ENCODE measurements around the gene DMRTB1. TPM values are rescaled to one million over a fixed set of nuclear protein-coding genes. Genes with fewer than 3 reads are reported as not detected.
A peak's percentile ranks its signal among the peaks of the same experiment; 100 is the strongest.

DMRTB1 gene
- total and polyA plus RNA-seq, 9 of the 15 experiments (the other 6 are each of a cell fraction or from before 2014, with no cell fraction given), result 0.06 to 0.35 (median 0.13) TPM; not detected in 3

GRCh38 chr1:53470155-53470554 is 11.0 kb downstream of the DMRTB1 start (continued):
- TF ChIP-seq AFF4 (CRISPR knock-in tag; IDR thresholded peaks at IDR 0.05) (no peak), JUN (IDR thresholded peaks at IDR 0.05; ENCODE audit: borderline replicate concordance, low read depth, low read length) (0 out of 2 replicates have a peak, but pooled peaks have one; percentile 14), JUN (CRISPR knock-in tag; IDR thresholded peaks at IDR 0.05; ENCODE audit: borderline replicate concordance) (no peak), NCOR1 (IDR thresholded peaks at IDR 0.05) (no peak), RB1 (IDR thresholded peaks at IDR 0.05; ENCODE audit: low read depth) (peak; percentile 79)

- in situ Hi-C loops (cut with MboI) (no loop called here), intact Hi-C loops (cut with micrococcal nuclease) (no loop called here)
- Histone ChIP-seq H3K9me3 (replicated peaks; ENCODE audit: control insufficient read depth, insufficient read depth, low read depth, low read length) (no peaks in the 10 kb centered on the region), H3K27me3 (ENCODE audit: control insufficient read depth in 2 of 2, insufficient read depth in 2 of 2, low read length in 2 of 2) (peaks cover 19 to 60% of the 10 kb centered on the region in 2 experiments; a peak in 4 of 5 replicates), H3K79me2 (ENCODE audit: control insufficient read depth, insufficient read depth, low read length) (no peaks in the 10 kb centered on the region), H3K4me3 (no peak overlapping the region), H3K9ac (ENCODE audit: insufficient read depth in 1 of 2, low read depth in 2 of 2, low read length in 2 of 2) (no peak overlapping the region), H3K36me3 (ENCODE audit: control insufficient read depth, insufficient read depth, low read length) (no peaks in the 10 kb centered on the region), H3K9me1 (ENCODE audit: control insufficient read depth, insufficient read depth, low read length) (no peaks in the 10 kb centered on the region), H4K20me1 (replicated peaks; ENCODE audit: control insufficient read depth, insufficient read depth, low read length) (no peaks in the 10 kb centered on the region), H3K4me2 (ENCODE audit: insufficient read depth, low read length) (no peak overlapping the region), H3K27ac (ENCODE audit: extremely low read depth, low read depth, low read length) (no peak overlapping the region), H2AFZ (ENCODE audit: low read depth, low read length) (no peak overlapping the region), H3K4me1 (replicated peaks in 1 of 2; ENCODE audit: control insufficient read depth in 2 of 2, insufficient read depth in 2 of 2, low read length in 2 of 2) (peaks cover 0 to 9% of the 10 kb centered on the region in 2 experiments; a peak in 2 of 5 replicates)
- DNase-seq (ENCODE audit: extremely low read depth in 1 of 4, low spot score in 3 of 4), result no peak
- ChIA-PET CTCF (ENCODE audit: low intra/inter-chr PET ratio) (no interaction called here), POLR2A (no interaction called here)
- TF ChIP-seq RUNX1 (IDR thresholded peaks at IDR 0.05; ENCODE audit: low read depth) (no peak), TRIM24 (IDR thresholded peaks at IDR 0.05) (no peak), ZEB2 (IDR thresholded peaks at IDR 0.05) (no peak), FOXJ3 (CRISPR knock-in tag; IDR thresholded peaks at IDR 0.05) (no peak)
- ATAC-seq, result no peak
- no TSS peak for BruUV-seq (replicated peaks)
- FAIRE-seq, result no peak
- 35% methylated on average over 17 of the region's 19 CpGs for WGBS (ENCODE audit: insufficient coverage, low coverage, missing lambda C conversion rate)
These were observed 11.4 kb downstream of the DMRTB1 start for GRCh38 chr1:53470584-53470983.

Data from K562 (cell line).